Suprapubic skin (tissue), 4 donors: ENCODE measurements around the gene RMC1.

Experiments
- POLR2A ChIP-seq, 2 donors: fragments of 450-650 bp; IDR thresholded peaks; one replicate each; pipeline ENCODE4 v1.6.1; 2017; ENCODE audit warnings: antibody characterized with exemption in 2 of 2, mild to moderate bottlenecking in 2 of 2, moderate library complexity in 2 of 2
- POLR2AphosphoS5 ChIP-seq, 3 donors: sonication (generic); formaldehyde crosslinking; IDR thresholded peaks; one replicate each; pipeline ENCODE4 v1.6.1; 2017; ENCODE audit warnings: antibody characterized with exemption in 3 of 3
- TF ChIP-seq, protein P1 (sequence below), 2 donors: fragments of 200-600 bp in 1 of 2; fragments of 450-650 bp in 1 of 2; sonication (generic) in 1 of 2; IDR thresholded peaks; one replicate each; pipeline ENCODE4 v1.5.1; 2016 to 2019; ENCODE audit warnings: antibody characterized with exemption in 2 of 2, mild to moderate bottlenecking in 1 of 2, moderate library complexity in 1 of 2

DNA sequence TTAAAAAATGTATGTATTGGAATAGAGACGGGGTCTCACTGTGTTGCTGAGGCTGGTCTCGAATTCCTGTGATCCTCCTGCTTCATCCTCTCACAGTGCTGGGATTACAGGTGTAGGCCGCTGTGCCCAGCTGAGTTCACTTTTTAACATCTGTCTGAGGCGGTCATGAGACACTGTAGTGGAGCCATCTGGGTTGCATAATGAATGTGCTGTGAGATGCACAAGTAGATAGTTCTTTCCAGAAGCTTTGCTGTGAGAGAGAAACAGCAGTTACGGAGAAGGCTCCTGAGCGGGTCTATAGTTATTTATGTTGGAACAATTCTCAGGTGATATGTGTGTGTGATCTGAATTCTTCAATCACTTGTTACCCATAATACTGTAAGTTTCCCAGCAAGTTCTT lies 3.1 kb downstream of the RMC1 start:
- TF ChIP-seq POLR2AphosphoS5 (IDR thresholded peaks at IDR 0.05) (no peak), POLR2A (IDR thresholded peaks at IDR 0.05) (no peak)
- TF ChIP-seq, protein P1, sequence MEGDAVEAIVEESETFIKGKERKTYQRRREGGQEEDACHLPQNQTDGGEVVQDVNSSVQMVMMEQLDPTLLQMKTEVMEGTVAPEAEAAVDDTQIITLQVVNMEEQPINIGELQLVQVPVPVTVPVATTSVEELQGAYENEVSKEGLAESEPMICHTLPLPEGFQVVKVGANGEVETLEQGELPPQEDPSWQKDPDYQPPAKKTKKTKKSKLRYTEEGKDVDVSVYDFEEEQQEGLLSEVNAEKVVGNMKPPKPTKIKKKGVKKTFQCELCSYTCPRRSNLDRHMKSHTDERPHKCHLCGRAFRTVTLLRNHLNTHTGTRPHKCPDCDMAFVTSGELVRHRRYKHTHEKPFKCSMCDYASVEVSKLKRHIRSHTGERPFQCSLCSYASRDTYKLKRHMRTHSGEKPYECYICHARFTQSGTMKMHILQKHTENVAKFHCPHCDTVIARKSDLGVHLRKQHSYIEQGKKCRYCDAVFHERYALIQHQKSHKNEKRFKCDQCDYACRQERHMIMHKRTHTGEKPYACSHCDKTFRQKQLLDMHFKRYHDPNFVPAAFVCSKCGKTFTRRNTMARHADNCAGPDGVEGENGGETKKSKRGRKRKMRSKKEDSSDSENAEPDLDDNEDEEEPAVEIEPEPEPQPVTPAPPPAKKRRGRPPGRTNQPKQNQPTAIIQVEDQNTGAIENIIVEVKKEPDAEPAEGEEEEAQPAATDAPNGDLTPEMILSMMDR (IDR thresholded peaks at IDR 0.05) = no peak
